ENCODE data around the gene ADD2. TPM values are rescaled to one million over a fixed set of nuclear protein-coding genes. Genes with fewer than 3 reads are reported as not detected.
A peak's percentile ranks its signal among the peaks of the same experiment; 100 is the strongest.
"Not testable (repeated sequence)": the region's sequence is repeated elsewhere in the genome, so short reads cannot be mapped to it uniquely, and the experiment has no call there.

The ADD2 gene
- total RNA-seq, 1 donor from 2014 or later = 1.4 TPM

GRCh38 chr2:70659551-70659950 is 108.4 kb downstream of the ADD2 start:
- ATAC-seq = no peak
- intact Hi-C loops (cut with DNase I) = no loop called here
- peaks cover 9% of the 10 kb centered on the region for H3K27me3 ChIP-seq
- no peak for TF ChIP-seq CTCF (IDR thresholded peaks at IDR 0.05)
- H3K27ac ChIP-seq = no peak overlapping the region
- H3K4me3 ChIP-seq = no peak overlapping the region
- H3K4me1 ChIP-seq = no peaks in the 10 kb centered on the region
- DNase-seq = no peak
- H3K36me3 ChIP-seq = no peaks in the 10 kb centered on the region
- no peaks in the 10 kb centered on the region for H3K9me3 ChIP-seq

- no peak for TF ChIP-seq CTCF (IDR thresholded peaks at IDR 0.05)
- Histone ChIP-seq H3K9me3 (no peaks in the 10 kb centered on the region), H3K4me1 (no peaks in the 10 kb centered on the region), H3K27ac (no peak overlapping the region), H3K4me3 (no peak overlapping the region), H3K27me3 (peaks cover 9% of the 10 kb centered on the region), H3K36me3 (no peaks in the 10 kb centered on the region)
- no peak for DNase-seq
- ATAC-seq = no peak
- intact Hi-C loops (cut with DNase I) = no loop called here
Measured at GRCh38 chr2:70658476-70658875, 109.5 kb downstream of the ADD2 start.

- no peak overlapping the region for H3K27ac ChIP-seq
- H3K36me3 ChIP-seq = no peaks in the 10 kb centered on the region
- DNase-seq (no peak), ATAC-seq (no peak)
- peaks cover 9% of the 10 kb centered on the region for H3K27me3 ChIP-seq
- intact Hi-C loops (cut with DNase I) = no loop called here
- TF ChIP-seq CTCF (IDR thresholded peaks at IDR 0.05) = no peak
- H3K9me3 ChIP-seq = no peaks in the 10 kb centered on the region
- no peak overlapping the region for H3K4me3 ChIP-seq
- no peaks in the 10 kb centered on the region for H3K4me1 ChIP-seq
Measured at GRCh38 chr2:70657246-70657645, 110.8 kb downstream of the ADD2 start.

GRCh38 chr2:70656421-70657010 is 111.5 kb downstream of the ADD2 start:
- Histone ChIP-seq H3K4me1 (no peaks in the 10 kb centered on the region), H3K9me3 (no peaks in the 10 kb centered on the region), H3K36me3 (no peaks in the 10 kb centered on the region), H3K27ac (no peak overlapping the region), H3K4me3 (no peak overlapping the region), H3K27me3 (peaks cover 9% of the 10 kb centered on the region)
- intact Hi-C loops (cut with DNase I) = no loop called here
- no peak for ATAC-seq
- DNase-seq = no peak
- no peak for TF ChIP-seq CTCF (IDR thresholded peaks at IDR 0.05)

- Histone ChIP-seq H3K9me3 (no peaks in the 10 kb centered on the region), H3K27ac (no peak overlapping the region), H3K36me3 (no peaks in the 10 kb centered on the region), H3K4me1 (no peaks in the 10 kb centered on the region), H3K27me3 (peaks cover 15% of the 10 kb centered on the region), H3K4me3 (no peak overlapping the region)
- DNase-seq (no peak), ATAC-seq (no peak)
- TF ChIP-seq CTCF (IDR thresholded peaks at IDR 0.05) = no peak
- intact Hi-C loops (cut with DNase I) = no loop called here
Measured at GRCh38 chr2:70655786-70656185, 112.2 kb downstream of the ADD2 start.

- H3K9me3 ChIP-seq; H3K27ac ChIP-seq; H3K4me1 ChIP-seq; H3K36me3 ChIP-seq; H3K4me3 ChIP-seq; DNase-seq; intact Hi-C loops (cut with DNase I): not testable (repeated sequence)
- peak; percentile 46 for TF ChIP-seq CTCF (IDR thresholded peaks at IDR 0.05)
- peaks cover 19% of the 10 kb centered on the region for H3K27me3 ChIP-seq
- ATAC-seq = peak; percentile 64
Measured at GRCh38 chr2:70655211-70655610, 112.8 kb downstream of the ADD2 start.
